ENCODE results near the gene UROC1. TPM values are rescaled to one million over a fixed set of nuclear protein-coding genes. Genes with fewer than 3 reads are reported as not detected.

UROC1 gene
- polyA plus RNA-seq (2012; ENCODE audit: insufficient read length, low read depth): not detected

- TF ChIP-seq, protein P1, sequence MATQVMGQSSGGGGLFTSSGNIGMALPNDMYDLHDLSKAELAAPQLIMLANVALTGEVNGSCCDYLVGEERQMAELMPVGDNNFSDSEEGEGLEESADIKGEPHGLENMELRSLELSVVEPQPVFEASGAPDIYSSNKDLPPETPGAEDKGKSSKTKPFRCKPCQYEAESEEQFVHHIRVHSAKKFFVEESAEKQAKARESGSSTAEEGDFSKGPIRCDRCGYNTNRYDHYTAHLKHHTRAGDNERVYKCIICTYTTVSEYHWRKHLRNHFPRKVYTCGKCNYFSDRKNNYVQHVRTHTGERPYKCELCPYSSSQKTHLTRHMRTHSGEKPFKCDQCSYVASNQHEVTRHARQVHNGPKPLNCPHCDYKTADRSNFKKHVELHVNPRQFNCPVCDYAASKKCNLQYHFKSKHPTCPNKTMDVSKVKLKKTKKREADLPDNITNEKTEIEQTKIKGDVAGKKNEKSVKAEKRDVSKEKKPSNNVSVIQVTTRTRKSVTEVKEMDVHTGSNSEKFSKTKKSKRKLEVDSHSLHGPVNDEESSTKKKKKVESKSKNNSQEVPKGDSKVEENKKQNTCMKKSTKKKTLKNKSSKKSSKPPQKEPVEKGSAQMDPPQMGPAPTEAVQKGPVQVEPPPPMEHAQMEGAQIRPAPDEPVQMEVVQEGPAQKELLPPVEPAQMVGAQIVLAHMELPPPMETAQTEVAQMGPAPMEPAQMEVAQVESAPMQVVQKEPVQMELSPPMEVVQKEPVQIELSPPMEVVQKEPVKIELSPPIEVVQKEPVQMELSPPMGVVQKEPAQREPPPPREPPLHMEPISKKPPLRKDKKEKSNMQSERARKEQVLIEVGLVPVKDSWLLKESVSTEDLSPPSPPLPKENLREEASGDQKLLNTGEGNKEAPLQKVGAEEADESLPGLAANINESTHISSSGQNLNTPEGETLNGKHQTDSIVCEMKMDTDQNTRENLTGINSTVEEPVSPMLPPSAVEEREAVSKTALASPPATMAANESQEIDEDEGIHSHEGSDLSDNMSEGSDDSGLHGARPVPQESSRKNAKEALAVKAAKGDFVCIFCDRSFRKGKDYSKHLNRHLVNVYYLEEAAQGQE (IDR thresholded peaks at IDR 0.05; ENCODE audit: insufficient read depth in 1 of 2, low read depth in 2 of 2, low read length in 2 of 2): no peak
- no peak for TF ChIP-seq POLR2AphosphoS5 (IDR thresholded peaks at IDR 0.05; ENCODE audit: low read depth, low read length)
- TF ChIP-seq FOXP2 (optimal IDR thresholded peaks at IDR 0.05; ENCODE audit: borderline replicate concordance, extremely low read depth, extremely low read length, insufficient read depth): no peak
- TF ChIP-seq TAF1 (IDR thresholded peaks at IDR 0.05; ENCODE audit: borderline replicate concordance, insufficient read depth, low read length): no peak
- TF ChIP-seq SIN3A (IDR thresholded peaks at IDR 0.05; ENCODE audit: borderline replicate concordance, insufficient read depth, low read length): no peak
These were observed at the start of gene UROC1 for GRCh38 chr3:126517291-126517951. Gene UROC1 (minus strand): TSS chr3:126517773. CDS start chr3:126517719, 54 bp downstream.

DNA sequence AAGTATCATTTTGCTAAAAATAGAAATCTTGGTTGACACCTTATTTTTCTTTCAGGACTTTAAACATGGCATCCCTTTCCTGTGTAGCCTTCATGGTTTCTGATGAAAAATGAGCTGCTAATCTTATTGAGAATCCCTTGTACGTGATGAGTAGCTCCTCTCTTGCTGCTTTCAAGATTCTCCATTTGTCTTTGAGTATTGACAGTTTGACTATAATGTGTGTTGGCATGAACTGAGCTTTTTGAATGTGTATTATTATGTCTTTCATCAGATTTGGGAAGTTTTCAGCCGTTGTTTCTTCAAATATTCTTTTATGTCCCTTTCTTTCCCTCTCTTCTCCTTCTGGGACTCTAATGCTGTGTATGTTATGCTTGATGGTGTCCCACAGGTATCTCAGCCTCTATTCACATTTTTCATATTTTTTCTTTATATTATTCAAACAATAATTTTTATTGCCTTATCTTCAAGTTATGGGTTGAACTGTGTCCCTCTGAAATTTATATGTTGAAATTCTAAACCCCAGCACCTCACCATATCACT lies 45.2 kb upstream of the UROC1 start:
- TF ChIP-seq, protein P1 (IDR thresholded peaks at IDR 0.05; ENCODE audit: insufficient read depth in 1 of 2, low read depth in 2 of 2, low read length in 2 of 2): no peak
- TF ChIP-seq TAF1 (IDR thresholded peaks at IDR 0.05; ENCODE audit: borderline replicate concordance, insufficient read depth, low read length): no peak
- TF ChIP-seq SIN3A (IDR thresholded peaks at IDR 0.05; ENCODE audit: borderline replicate concordance, insufficient read depth, low read length): no peak
- TF ChIP-seq POLR2AphosphoS5 (IDR thresholded peaks at IDR 0.05; ENCODE audit: low read depth, low read length): no peak
- no peak for TF ChIP-seq FOXP2 (optimal IDR thresholded peaks at IDR 0.05; ENCODE audit: borderline replicate concordance, extremely low read depth, extremely low read length, insufficient read depth)

DNA sequence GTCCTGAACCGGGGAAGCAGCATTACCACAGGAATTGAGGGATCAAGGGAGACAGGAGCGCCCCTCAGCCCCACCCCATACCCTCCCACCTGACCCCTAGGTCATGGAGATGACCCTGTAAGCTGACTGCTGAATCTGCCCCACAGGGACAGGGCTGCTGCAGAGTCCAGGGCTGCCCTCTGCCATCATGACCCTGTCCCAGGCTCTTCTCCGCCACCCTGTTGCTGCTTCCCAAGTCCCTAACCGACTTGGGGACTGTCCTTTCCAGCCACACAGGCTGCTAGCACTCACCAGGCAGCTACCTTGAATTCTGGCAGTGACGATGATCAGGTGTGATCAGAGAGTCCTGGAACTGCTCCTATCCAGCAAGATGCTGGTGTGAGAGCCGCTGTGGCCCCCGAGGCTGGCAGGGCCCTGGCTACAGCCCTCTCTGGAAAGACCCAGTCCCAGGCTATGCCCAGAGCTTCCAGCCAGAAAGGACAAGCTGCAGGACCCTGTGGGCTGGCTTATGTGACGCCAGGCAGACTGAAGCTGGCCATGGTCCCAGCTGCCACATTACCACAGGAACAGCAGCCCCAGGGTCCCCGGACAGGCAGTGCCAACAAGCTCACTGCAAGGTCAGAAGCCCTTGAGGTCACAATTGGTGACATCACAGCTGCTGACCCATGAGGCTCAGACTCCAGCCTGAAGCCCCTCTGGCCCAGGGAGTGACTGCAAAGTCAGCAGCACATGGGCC lies 40.9 kb upstream of the UROC1 start, which contains the start of gene C3orf22:
Gene C3orf22, minus strand, starts transcription at position 597 of the 736 bp plus-strand sequence. CDS start 5,542 bp downstream, outside the sequence.
- TF ChIP-seq FOXP2 (optimal IDR thresholded peaks at IDR 0.05; ENCODE audit: borderline replicate concordance, extremely low read depth, extremely low read length, insufficient read depth): no peak
- TF ChIP-seq, protein P1 (IDR thresholded peaks at IDR 0.05; ENCODE audit: insufficient read depth in 1 of 2, low read depth in 2 of 2, low read length in 2 of 2): no peak
- TF ChIP-seq POLR2AphosphoS5 (IDR thresholded peaks at IDR 0.05; ENCODE audit: low read depth, low read length): no peak

DNA sequence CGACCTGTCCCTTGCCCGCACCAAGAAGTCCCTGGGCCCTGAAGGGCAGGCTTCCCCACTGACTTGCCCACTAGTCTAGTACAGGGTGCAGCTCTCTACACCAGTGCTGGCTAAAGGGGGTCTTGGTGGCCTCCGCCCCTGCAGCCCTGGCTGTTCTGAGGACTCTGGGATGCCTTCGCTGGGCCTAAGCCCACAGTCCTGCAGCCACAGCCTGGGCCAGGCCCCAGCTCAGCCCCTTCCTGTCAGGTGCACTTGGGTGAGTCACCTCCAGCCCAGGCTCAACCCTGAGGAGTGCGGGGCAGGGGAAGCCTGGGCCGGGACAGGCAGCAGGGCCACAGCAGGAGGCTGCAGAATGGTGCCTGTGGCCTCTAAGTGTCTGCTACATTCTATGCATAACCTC lies 40.2 kb upstream of the UROC1 start:
- TF ChIP-seq TAF1 (IDR thresholded peaks at IDR 0.05; ENCODE audit: borderline replicate concordance, insufficient read depth, low read length) (no peak), POLR2AphosphoS5 (IDR thresholded peaks at IDR 0.05; ENCODE audit: low read depth, low read length) (no peak), SIN3A (IDR thresholded peaks at IDR 0.05; ENCODE audit: borderline replicate concordance, insufficient read depth, low read length) (no peak)
- TF ChIP-seq, protein P1 (IDR thresholded peaks at IDR 0.05; ENCODE audit: insufficient read depth in 1 of 2, low read depth in 2 of 2, low read length in 2 of 2): no peak

Data from PFSK-1 (cell line).